Activated CD8-positive, alpha-beta T cell treated with anti-CD3 and anti-CD28 coated beads, Interleukin-2, amount 10 ng/mL, durations not matched to agents 7 days and 5 days (primary cell): ENCODE data around the gene MRPL10. TPM values are rescaled to one million over a fixed set of nuclear protein-coding genes. Genes with fewer than 3 reads are reported as not detected.

ENCODE experiments used
- ATAC-seq: fragments of 150-1000 bp; cut with Tn5 transposase; one replicate; pipeline ENCODE4 v1.10.0; 2021; ENCODE audit warnings: moderate library complexity
- CTCF ChIA-PET: fragments of 350-600 bp; sonication (Branson Sonifier 250); formaldehyde crosslinking; loops from one replicate; lab custom pipeline; 2021; ENCODE audit warnings: antibody characterized with exemption; lab: Charles Lee
- POLR2A ChIA-PET: fragments of 350-600 bp; sonication (Branson Sonifier 250); formaldehyde crosslinking; loops from one replicate; lab custom pipeline; 2021; ENCODE audit warnings: antibody characterized with exemption; lab: Charles Lee
- DNase-seq: peaks from one replicate; pipeline ENCODE4 v3.0.0-alpha.2; 2020
- H3K27ac Mint-ChIP-seq: one replicate; pipeline ENCODE4 v1.8.0; 2021; ENCODE audit warnings: mild to moderate bottlenecking, mixed read lengths
- H3K27me3 Mint-ChIP-seq: one replicate; pipeline ENCODE4 v1.8.0; 2021; ENCODE audit warnings: low read depth, mixed read lengths
- H3K36me3 Mint-ChIP-seq: one replicate; pipeline ENCODE4 v1.8.0; 2021; ENCODE audit warnings: low read depth, mixed read lengths
- H3K4me1 Mint-ChIP-seq: one replicate; pipeline ENCODE4 v1.8.0; 2021; ENCODE audit warnings: low read depth, mixed read lengths
- H3K4me3 Mint-ChIP-seq: one replicate; pipeline ENCODE4 v1.8.0; 2021; ENCODE audit warnings: mild to moderate bottlenecking, mixed read lengths
- H3K9me3 Mint-ChIP-seq: one replicate; pipeline ENCODE4 v1.8.0; 2022; ENCODE audit warnings: mixed read lengths; ENCODE audit not compliant: insufficient read depth
- total RNA-seq, 2 experiments: library from RNA; stranded (reverse); gene quantifications; one replicate each; pipeline ENCODE4 v1.2.3, GENCODE V29; 2021

MRPL10 gene
- total RNA-seq, 2 experiments from 2014 or later, result 37.9 to 41.6 TPM

DNA sequence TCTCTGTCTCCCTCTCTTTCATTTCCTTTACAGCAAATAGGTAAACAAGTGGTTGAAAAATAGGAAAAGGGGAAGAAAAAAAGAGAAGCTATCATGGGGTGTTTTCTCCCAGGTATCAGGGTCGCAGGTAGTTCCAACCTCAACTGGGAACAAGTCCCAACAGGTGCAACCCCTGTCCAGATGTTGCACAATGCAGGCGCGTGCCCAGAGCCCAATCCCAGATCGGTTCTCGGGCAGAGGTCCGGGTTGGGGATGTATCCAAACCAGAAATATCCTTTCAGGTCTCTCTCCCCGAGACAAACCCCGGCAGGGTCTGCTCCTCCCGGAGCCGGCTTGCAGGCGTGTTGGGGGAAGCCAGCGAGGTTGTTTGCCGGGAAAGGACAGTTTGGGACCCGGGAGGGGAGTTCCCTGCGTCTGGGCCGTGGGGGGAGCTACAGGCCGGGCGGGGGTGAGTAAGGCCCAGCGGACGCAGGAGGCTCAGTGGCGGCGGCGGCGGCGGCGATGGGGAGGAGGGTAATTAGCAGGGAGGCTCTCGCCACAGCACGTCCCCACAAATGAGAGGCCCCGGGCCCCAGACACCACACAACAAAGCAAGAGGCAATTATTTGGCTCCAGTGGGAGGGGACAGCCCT is 40.8 kb upstream of the MRPL10 start:
- H3K9me3 Mint-ChIP-seq, result no peaks in the 10 kb centered on the region
- POLR2A ChIA-PET, result no interaction called here
- no peak overlapping the region for H3K27ac Mint-ChIP-seq

GRCh38 chr17:47871048-47871447 is 39.7 kb upstream of the MRPL10 start:
- no peak for DNase-seq
- no peaks in the 10 kb centered on the region for H3K36me3 Mint-ChIP-seq
- no peak overlapping the region for H3K27ac Mint-ChIP-seq
- no peaks in the 10 kb centered on the region for H3K4me1 Mint-ChIP-seq
- no peak overlapping the region for H3K4me3 Mint-ChIP-seq
- peaks cover 39% of the 10 kb centered on the region for H3K27me3 Mint-ChIP-seq
- CTCF ChIA-PET, result interaction anchor here (1.2 to 2.9 kb wide), 3 partner anchors 20 to 108 kb away, joined by 3 to 20 read pairs (median 6); no protein-coding TSS in a partner anchor
- no peaks in the 10 kb centered on the region for H3K9me3 Mint-ChIP-seq
- POLR2A ChIA-PET, result interaction anchor here (1.2 kb wide), 1 partner anchor 24 kb away, joined by 8 read pairs; the partner anchor contains the start of gene SP2
- ATAC-seq, result no peak

More for the DNA sequence above, 40.8 kb upstream of the MRPL10 start:
- H3K4me1 Mint-ChIP-seq, result no peaks in the 10 kb centered on the region
- H3K36me3 Mint-ChIP-seq, result no peaks in the 10 kb centered on the region
- ATAC-seq (no peak), DNase-seq (no peak)
- CTCF ChIA-PET, result interaction anchor here (1.2 to 2.9 kb wide), 2 partner anchors 19 to 106 kb away, joined by 3 to 20 read pairs; no protein-coding TSS in a partner anchor
- H3K27me3 Mint-ChIP-seq, result peaks cover 39% of the 10 kb centered on the region
- H3K4me3 Mint-ChIP-seq, result no peak overlapping the region

DNA sequence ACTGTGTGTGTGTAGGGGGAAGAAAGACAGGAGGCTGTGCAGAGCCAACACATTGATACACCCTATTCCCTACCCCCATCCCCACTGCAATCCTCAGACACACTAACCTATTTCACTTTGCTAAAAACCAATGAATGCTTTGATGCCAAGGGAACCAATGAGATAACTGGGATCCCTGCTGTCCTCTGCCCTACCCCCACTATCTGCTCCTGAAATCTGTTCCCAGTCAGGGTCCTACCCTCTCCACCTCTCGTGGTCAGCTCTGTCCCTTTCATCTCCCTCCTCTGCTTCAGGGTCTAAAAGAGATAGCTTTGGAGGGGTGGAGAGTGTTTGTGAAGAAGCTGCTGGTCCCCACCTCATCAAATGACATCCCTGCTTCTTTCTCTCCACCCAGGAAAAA is 38.7 kb upstream of the MRPL10 start:
- DNase-seq (no peak), ATAC-seq (no peak)
- Mint-ChIP-seq H3K36me3 (no peaks in the 10 kb centered on the region), H3K27me3 (peaks cover 36% of the 10 kb centered on the region), H3K4me1 (peaks cover 3% of the 10 kb centered on the region), H3K4me3 (no peak overlapping the region), H3K27ac (no peak overlapping the region), H3K9me3 (no peaks in the 10 kb centered on the region)
- ChIA-PET CTCF (interaction anchor here (2.0 to 2.9 kb wide), 2 partner anchors 21 to 28 kb away, joined by 6 to 20 read pairs; no protein-coding TSS in a partner anchor), POLR2A (interaction anchor here (1.2 kb wide), 1 partner anchor 25 kb away, joined by 8 read pairs; the partner anchor contains the start of gene SP2)

GRCh38 chr17:47869114-47869513 is 37.8 kb upstream of the MRPL10 start:
- Mint-ChIP-seq H3K36me3 (no peaks in the 10 kb centered on the region), H3K9me3 (no peaks in the 10 kb centered on the region), H3K4me3 (no peak overlapping the region), H3K27me3 (peaks cover 30% of the 10 kb centered on the region), H3K27ac (no peak overlapping the region), H3K4me1 (peaks cover 4% of the 10 kb centered on the region)
- no peak for ATAC-seq
- DNase-seq, result no peak
- CTCF ChIA-PET, result interaction anchor here (0.5 kb wide), 1 partner anchor 181 kb away, joined by 3 read pairs; no protein-coding TSS in a partner anchor
- POLR2A ChIA-PET, result no interaction called here

DNA sequence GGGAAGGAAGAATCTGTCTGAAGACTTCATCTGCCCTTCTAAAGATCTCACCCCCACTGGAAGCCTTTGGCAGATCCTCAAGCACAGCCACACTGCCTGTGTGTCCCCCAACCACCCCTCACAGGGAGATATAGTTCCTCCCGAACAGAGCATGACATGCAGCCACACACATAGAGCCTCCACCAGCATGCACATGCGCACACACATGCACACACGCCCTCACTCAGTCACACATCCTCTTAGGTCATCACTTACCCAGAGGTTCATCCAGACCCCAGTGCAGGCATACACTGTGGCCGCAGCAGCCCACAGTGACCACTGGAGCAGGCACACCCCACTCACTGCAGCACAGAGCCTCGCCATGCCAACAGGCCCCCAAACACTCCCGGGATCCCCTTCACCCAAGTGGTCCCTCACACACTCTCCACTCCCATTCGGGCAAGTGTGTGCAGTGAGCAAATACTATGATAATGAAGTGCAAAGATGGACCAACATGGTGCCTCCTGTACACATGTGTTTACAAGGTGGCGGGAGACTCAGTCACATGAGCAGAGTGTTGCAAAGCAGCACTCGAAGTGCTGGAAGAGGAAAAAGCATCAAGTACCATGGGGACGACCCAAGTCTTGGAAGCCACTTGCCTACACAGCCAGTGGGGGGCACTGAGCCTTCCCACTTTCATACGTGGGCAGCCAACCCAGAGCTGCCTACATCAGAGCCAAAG is 36.6 kb upstream of the MRPL10 start:
- Mint-ChIP-seq H3K4me3 (no peak overlapping the region), H3K27ac (no peak overlapping the region), H3K27me3 (peaks cover 22% of the 10 kb centered on the region), H3K36me3 (no peaks in the 10 kb centered on the region), H3K9me3 (no peaks in the 10 kb centered on the region), H3K4me1 (peaks cover 4% of the 10 kb centered on the region)
- CTCF ChIA-PET, result no interaction called here
- POLR2A ChIA-PET, result interaction anchor here (0.7 kb wide), 1 partner anchor 28 kb away, joined by 3 read pairs; no protein-coding TSS in a partner anchor
- no peak for ATAC-seq
- DNase-seq, result no peak

DNA sequence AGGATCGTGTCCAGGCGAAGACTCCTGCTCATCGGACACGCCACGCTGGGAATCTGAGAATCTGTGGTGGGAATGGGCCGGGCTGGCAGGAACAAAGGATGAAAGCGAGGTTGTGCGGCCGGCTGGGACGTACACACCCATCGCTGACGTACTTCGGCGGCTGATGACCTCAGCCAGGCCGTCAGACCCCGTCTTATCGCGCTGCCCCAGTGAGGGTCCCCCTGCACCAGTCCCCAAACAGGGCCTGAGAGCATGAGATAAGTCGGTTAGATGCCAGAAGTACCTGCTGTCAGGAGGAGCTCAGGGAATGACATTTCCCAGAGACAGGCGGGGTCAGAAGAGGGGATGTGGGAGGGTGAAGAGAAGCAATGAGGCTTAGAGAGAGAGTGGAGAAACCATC is 35.6 kb upstream of the MRPL10 start:
- POLR2A ChIA-PET, result no interaction called here
- Mint-ChIP-seq H3K36me3 (no peaks in the 10 kb centered on the region), H3K27ac (no peak overlapping the region), H3K27me3 (peaks cover 18% of the 10 kb centered on the region), H3K4me1 (peaks cover 4% of the 10 kb centered on the region), H3K4me3 (no peak overlapping the region), H3K9me3 (no peaks in the 10 kb centered on the region)
- DNase-seq (no peak), ATAC-seq (no peak)
- CTCF ChIA-PET, result no interaction called here

GRCh38 chr17:47864791-47865216 is 33.5 kb upstream of the MRPL10 start:
- Mint-ChIP-seq H3K9me3 (no peaks in the 10 kb centered on the region), H3K4me1 (peaks cover 4% of the 10 kb centered on the region), H3K27ac (no peak overlapping the region), H3K27me3 (peaks cover 9% of the 10 kb centered on the region), H3K4me3 (no peak overlapping the region), H3K36me3 (no peaks in the 10 kb centered on the region)
- ChIA-PET POLR2A (interaction anchor here (0.6 to 1.4 kb wide), 2 partner anchors 31 kb away, joined by 3 to 4 read pairs; partner anchors contain the start of gene SP2), CTCF (interaction anchor here (1.6 to 2.2 kb wide), 2 partner anchors 24 to 25 kb away, joined by 5 to 6 read pairs; partner anchors contain the start of gene SCRN2)
- DNase-seq, result no peak
- no peak for ATAC-seq

GRCh38 chr17:47862621-47863440 is 31.5 kb upstream of the MRPL10 start:
- no peak for ATAC-seq
- H3K36me3 Mint-ChIP-seq, result no peaks in the 10 kb centered on the region
- H3K4me3 Mint-ChIP-seq, result no peak overlapping the region
- no peak overlapping the region for H3K27ac Mint-ChIP-seq
- POLR2A ChIA-PET, result no interaction called here
- H3K9me3 Mint-ChIP-seq, result no peaks in the 10 kb centered on the region
- DNase-seq, result no peak
- H3K4me1 Mint-ChIP-seq, result peaks cover 4% of the 10 kb centered on the region
- H3K27me3 Mint-ChIP-seq, result peaks cover 10% of the 10 kb centered on the region
- CTCF ChIA-PET, result interaction anchor here (1.3 to 2.5 kb wide), 2 partner anchors 27 to 83 kb away, joined by 6 read pairs; no protein-coding TSS in a partner anchor

GRCh38 chr17:47860386-47860785 is 29.0 kb upstream of the MRPL10 start:
- peaks cover 20% of the 10 kb centered on the region for H3K27me3 Mint-ChIP-seq
- H3K9me3 Mint-ChIP-seq, result no peaks in the 10 kb centered on the region
- ChIA-PET POLR2A (no interaction called here), CTCF (interaction anchor here (1.6 to 1.7 kb wide), 2 partner anchors 18 to 110 kb away, joined by 3 to 6 read pairs; partner anchors contain the start of gene CDK5RAP3)
- no peak overlapping the region for H3K4me3 Mint-ChIP-seq
- H3K27ac Mint-ChIP-seq, result no peak overlapping the region
- H3K4me1 Mint-ChIP-seq, result peaks cover 4% of the 10 kb centered on the region
- H3K36me3 Mint-ChIP-seq, result no peaks in the 10 kb centered on the region
- ATAC-seq (no peak), DNase-seq (no peak)

DNA sequence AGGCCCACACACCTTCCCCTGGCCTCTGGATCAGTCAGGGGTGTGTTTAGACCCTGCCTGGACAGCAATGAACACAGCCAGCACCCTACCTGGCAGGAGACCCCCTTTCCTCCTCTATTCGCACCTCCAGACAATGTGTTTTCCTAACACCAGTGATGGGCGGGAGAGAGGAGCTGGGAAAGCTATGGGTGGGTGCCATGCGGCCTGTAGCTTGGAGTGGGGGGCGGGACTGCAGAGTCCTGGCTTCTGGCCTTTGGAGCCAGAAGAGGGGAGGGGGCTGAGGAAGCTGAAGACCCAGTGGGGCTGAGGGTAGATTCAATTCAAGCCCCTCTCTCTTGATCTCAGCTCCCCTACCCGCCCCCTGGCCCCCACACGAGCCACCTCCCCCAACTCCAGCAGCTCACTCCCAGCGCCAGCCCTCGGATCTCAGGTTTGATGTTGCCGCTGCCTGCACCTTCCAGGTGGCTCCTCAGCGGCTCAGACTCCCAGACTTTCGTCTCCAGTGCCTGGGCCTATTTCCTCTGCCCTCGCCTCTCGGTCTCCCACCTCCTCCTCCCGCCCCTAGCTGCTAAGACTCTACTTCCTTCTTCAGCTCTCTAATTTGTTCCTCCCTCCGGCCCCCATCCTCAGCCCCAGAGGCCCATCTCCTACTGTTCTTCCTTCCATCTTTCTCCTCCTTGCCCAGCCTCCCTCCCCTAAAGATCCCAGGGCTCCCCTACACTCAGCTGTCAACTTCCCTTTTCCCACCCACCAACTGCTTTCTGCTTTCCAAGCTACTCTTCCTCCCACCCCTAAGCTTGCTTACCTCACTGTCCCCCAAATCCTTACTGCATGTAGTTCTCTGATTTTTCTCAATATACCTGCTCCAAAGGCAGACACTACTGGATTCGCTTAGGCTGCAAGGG is 26.5 kb upstream of the MRPL10 start:
- Mint-ChIP-seq H3K9me3 (no peaks in the 10 kb centered on the region), H3K36me3 (no peaks in the 10 kb centered on the region), H3K27ac (no peak overlapping the region), H3K4me3 (no peak overlapping the region), H3K27me3 (peaks cover 45% of the 10 kb centered on the region), H3K4me1 (no peaks in the 10 kb centered on the region)
- ChIA-PET CTCF (interaction anchor here (1.3 to 3.4 kb wide), 4 partner anchors 10 to 160 kb away, joined by 3 to 14 read pairs (median 8); partner anchors contain the start of gene SCRN2), POLR2A (no interaction called here)
- ATAC-seq (no peak), DNase-seq (no peak)
